Islet of Langerhans (tissue), 1 donor: ENCODE data around the gene CLOCK.

Experiments
- FAIRE-seq: peaks from one replicate; lab custom pipeline; 2011; peaks lifted over from hg19 to GRCh38; lab: Jason Lieb, UNC

Gene CLOCK

DNA sequence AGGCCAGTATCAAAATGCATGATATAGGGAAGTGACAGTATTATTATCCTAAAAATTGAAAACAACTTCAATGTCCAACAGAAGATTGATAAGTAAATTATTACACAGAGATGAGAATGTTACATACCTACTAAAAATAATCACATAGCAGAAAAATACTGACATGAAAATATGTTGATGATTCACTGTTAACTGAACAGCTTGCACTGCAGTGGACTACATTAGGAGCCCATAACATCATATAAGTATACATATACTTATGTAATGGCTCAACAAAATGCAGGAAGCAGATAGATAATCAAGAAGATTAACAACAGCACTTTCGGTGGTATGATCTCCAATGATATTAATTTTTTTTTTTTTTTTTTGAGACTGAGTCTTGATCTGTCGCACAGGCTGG is 7.1 kb downstream of the CLOCK start:
- FAIRE-seq: no peak

DNA sequence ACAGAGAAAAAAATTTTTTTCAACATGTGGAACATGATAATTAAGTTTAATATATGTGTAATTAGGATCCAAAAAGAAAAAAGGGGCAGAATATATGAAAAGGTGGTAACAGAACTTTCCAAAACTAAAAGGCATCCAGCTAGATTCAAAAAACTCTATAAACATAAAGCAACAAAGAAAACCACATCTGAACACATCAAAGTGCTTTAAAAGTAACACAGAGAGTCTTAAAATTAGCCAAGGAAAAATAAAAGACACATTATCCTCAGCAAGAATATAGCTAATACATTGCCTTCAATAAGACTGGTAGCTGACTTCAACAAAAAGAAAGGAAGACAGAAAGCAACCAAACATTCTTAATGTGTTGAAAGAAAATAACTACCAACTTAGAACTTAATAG is 8.2 kb downstream of the CLOCK start:
- no peak for FAIRE-seq

DNA sequence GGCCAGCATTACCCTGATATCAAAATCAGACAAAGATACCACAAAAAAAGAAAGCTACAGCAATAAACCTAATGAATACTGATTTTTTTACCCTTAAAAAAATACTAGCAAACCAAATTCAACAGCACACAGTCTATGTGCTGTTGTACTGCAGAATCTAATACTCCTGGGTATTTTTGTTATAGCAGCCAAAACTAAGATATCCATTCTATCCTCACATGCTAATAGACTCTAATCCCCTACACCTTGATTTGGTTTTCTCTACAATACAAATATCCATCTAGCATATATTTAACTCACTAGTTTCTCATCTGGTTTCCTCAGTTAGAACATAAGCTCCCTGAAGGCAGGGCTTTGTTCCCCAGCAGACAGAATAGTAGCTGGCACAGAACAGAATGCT is 12.4 kb downstream of the CLOCK start:
- FAIRE-seq: no peak

DNA sequence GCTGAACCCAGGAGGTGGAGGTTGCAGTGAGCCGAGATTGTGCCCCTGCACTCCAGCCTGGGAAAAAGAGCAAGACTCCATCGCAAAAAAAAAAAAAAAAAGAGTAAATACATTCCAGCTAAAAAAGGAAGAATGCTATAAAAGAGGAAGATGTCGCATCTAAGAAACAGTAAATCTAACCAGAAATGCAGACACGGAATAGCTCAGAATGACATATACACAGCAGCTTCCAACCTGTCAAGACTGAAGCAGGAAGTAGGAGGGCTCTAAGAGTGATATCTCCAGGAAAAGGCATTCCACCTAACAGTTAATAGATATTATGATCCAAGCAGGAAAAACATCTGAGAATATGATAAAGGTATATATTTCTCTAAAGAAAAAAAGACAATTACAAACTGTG is 16.0 kb downstream of the CLOCK start:
- no peak for FAIRE-seq

DNA sequence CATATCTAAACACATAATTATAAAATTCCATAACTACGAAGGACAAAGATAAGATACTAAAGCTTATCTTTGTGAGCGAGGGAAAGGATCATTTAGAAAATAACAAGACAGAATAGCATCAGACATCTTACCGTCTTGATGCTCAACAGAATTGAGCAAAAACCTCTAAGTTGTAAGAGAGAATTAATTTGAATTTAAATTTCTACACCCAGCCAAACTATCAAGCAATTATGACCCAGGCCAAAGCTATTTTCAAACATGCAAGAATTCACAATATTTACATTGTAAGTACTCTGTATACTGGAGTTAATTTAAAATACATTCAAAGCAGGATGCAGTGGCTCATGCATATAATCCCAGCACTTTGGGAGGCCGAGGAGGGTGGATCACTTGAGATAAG is 16.5 kb downstream of the CLOCK start:
- no peak for FAIRE-seq

DNA sequence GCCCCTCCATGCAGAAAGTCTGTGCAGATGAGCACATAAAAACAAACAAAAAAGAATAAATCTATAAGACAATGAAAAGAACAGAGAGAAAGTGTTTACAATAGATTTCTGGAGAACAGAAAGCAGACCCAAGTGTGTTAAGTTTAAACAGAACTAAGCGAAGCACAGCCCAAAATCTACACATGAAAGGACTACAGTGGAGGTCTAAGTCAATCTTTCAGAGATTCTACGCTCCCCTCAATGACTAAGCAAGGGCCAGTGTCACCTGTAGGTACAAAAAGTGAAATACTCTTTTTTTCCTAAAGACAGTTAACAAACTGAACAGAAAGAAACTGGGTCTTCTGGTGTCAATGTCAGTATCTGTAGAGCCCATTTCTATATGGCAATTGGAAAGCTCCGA is 18.2 kb downstream of the CLOCK start:
- FAIRE-seq: no peak

DNA sequence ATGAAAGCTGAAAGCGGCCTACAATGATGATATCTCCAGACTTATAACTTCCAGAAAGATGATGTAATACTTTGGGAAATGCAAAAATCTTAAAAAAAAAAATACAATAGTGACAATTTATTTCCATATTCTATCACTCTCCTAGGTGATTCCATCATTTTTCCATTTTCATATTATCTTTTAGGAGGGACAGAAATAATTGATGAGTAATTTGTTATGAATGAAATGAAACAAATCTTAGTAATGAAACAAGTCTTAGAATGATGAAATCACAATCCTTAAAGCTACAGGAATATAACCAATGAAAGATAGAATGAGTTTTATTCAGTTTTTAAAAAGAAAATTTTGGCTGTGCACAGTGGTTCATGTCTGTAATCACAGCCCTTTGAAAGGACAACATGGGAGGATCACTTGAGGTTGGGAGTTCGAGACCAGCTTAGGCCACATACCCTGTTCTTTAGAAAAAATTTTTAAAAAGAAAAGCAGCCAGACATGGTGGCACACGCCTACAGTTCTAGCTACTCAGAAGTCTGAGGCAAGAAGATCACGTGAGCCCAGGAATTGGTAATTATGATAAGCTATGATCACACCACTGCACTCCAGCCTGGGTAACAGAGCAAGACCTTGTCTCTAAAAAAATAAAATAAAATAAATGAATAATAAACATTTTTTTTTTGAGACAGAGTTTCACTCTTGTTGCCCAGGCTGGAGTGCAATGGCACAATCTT is 21.7 kb downstream of the CLOCK start:
- peak; percentile 68 for FAIRE-seq

DNA sequence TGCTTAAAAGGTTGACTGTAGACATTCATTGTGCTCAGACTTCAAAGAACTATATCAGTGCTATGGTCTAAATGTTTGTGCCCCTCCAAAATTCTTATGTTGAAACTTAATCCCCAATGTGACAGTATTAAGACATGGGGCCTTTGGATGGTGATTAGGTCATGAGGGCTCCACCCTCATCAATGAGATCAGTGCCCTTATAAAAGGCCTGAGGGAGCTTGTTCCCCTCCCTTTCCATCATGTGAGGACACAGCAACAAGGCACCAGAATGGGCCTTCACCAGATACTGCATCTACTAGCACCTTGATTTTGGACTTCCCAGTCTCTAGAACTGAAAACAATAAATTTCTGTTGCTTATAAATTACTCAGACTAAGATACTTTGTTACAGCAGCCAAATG is 28.3 kb downstream of the CLOCK start:
- no peak for FAIRE-seq

DNA sequence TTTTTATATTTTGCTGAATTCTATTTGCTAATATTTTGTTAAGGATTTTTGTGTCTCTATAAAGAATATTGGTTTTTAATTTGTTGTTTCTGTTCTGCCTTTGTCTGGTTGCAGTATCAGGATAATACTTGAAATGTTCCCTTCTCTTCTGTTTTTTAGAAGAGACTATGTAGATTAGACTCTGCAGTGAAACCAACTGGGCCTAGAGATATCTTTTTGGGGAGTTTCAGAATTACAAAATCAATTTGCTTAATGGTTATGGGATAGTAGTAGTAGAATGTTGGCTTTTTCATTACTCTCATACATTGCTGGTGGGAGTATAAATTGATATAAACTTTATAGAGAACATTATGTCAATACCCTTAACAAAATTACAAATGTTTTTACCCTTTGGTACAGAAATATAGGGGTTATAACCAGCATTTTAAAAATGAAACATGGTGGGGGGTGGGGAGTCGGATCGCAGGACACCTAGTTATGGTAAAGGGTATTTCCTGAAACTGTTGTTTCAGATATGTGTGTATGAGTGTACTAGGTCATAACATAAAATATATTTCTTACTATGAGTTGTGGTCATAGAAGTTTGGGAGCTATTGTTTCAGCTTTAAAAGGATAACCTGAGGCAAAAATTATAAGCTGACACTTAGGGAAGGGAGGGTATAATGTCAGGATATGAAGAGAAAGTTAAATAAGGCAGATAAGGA is 29.0 kb downstream of the CLOCK start:
- FAIRE-seq: no peak

DNA sequence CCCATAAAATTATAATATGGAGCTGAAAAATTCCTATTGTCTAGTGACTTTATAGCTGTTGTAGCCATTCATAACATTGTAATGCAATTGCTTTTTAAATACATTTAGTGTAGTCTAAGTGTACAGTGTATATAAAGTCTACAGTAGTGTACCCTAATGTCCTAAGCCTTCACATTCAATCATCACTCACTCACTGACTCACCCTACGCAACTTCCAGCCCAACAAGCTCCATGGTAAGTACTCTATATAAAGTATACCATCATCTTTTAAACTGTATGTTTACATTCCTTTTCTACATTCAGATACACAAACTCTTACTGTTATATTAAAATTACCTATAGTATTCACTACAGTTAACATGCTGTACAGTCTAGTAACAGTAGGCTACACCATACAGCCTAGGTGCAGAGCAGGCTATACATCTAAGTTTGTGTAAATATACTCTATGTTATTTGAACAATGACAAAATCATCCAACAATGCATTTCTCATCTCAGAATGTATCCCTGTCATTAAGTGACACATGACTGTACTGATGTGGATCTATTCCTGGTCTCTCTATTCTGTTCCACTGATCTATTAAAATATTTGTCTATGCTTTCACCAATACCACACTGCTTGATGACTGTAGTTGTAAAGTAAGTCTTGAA is 33.7 kb downstream of the CLOCK start:
- FAIRE-seq: no peak

DNA sequence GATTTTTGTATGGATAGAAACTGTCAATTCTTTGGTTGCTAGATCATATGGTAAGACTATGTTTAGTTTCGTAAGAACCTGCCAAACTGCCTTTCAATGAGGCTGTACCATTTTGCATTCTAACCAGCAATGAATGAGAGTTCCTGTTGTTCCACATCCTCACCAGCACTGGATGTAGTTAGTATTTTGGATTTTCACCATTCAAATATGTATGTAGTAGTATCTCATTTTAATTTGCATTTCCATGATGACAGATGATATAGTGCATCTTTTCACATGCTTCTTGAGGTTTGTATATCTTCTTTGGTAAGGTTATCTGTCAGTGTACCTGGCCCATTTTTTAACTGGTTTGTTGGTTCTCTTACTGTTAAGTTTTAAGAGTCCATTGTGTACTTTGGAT is 34.6 kb downstream of the CLOCK start:
- FAIRE-seq: no peak

DNA sequence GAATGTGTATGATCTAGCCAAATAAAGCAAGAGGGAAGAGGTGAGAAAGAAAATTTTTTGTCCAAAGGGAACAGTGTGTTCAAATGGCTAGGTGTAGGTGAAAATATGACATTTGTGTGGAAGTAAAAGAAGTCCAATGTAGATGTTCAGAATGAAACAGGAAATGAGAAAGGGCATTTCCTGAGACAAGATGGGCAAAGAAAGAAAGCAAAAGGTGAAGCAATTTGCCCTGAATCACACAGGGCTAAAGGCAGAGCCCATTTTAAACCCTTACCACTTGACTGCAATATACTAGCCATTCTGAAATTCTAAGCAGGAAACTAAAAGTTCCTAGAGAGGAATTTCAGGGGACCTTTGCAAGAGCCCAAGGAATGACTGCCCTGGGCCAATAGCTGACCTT is 36.0 kb downstream of the CLOCK start:
- FAIRE-seq: no peak

DNA sequence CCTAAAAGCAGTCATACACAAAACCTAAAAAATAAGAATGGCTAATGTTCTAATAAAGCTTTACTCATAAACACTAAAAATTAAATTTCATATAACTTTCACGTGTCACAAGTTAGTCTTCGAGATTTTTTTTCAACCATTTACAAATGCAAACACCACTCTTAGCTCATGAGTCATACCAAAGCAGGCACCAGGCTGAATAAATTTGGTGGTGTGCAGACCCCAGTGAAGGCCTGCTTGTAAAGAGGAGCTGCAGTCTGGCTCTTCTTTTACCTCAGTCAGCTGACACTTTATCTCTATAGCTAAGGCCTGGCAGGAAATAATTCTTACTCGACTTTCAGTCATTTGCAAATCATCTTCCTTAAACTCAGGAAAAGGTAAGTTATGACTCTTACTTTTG is 37.4 kb downstream of the CLOCK start:
- FAIRE-seq: no peak

DNA sequence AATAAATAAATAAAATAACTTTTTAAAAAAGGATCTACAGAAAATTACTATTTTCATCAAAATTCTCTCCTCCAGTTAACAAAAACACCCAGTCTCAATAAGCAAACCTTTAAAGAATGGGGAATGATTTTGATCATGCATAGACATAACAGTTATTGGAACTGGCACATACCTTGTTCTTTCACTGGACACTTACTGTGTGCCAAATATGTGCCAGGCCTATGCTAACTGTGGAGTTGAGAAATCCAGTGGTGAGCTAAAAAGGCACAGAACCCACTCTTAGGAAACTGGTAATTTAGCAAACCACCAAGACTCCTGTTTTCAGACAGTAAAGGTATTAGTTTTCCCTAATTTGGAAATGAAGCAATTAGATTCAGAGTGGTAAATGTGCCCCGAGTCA is 39.1 kb downstream of the CLOCK start:
- no peak for FAIRE-seq

DNA sequence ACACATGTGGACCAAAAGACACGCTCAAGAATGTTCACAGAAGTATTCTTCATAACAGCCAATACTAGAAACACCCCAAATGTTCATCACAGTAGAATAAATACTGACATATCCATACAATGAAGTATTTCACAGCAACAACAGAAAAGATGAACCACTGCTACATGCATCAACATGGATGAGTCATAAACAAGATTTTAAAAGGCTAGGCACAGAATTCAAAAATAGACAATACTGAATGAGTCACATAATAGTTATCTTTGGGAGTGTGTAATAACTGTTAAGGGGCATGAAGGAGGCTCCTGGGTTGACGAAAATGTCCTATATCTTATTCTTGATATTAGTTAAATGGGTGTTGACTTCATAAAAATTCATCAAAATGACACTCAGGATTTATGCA is 43.5 kb downstream of the CLOCK start:
- no peak for FAIRE-seq

DNA sequence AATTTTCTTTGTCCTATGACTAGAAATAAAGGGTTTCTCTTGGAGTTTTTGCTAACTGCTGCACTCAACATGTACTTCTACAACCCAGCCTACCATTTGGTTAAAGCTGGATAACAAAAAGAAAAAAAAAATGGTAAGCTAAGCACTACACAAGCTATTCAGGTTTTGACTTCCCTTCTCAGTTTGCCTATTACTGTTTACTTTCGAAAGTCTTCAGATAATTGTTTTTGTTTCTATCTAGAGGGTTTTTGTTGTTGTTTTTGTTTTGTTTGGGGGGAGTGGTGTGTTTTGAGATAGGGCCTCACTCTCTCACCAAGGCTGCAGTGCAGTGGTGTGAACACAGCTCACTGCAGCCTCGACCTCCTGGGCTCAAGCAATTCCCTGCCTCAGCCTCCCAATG is 46.6 kb downstream of the CLOCK start:
- no peak for FAIRE-seq

DNA sequence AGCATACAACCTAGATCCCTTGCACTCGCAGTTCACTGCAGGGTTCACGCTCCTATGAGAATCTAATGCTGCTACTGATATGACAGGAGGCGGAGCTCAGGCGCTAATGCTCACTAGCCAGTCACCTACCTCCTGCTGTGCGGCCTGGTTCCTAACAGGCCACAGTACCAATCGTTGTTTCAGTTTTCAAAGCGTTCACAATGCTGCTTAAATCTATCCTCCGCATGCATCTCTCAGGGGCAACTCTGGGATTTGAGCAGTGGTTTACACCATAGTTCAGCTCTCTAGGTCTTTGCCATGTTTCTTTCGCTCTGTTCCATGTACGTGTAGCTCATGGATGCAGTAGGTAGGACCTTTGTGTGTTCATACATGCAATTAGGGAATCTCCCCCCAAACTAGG is 47.2 kb downstream of the CLOCK start:
- no peak for FAIRE-seq

DNA sequence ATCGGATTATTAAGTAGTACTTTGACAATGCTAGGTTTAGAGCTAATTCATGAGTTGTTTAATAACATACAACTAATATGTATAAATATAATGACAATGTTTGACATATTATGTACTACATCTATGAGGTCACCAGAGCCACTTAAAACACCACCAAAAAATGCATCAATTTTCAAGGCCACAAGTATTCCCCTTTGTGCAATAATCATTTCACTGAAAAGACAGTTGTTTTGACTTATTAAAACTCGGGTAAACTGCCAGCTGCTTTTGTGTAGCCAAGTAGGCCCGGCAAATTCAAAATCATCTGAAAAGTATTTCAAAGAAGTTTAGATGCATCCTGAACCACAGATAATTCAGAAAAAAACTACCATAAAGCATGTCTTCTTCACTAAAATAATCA is 48.7 kb downstream of the CLOCK start:
- FAIRE-seq: no peak

DNA sequence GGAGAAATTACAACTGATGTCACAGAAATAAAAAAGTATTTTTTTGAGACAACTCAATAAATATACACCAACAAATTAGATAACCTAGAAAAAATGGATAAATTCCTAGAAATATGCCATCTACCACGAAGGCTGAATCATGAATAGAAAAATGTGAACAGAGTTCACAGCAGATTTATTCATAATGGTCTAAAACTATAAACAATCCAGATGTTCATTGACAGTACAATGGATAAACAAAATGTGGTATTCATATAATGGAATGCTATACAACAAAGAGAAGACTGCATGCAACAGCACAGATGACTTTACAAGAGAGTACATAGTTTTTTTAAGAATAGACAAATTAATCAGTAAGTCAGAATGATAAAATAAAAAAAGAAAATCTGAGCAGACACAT is 55.2 kb downstream of the CLOCK start:
- FAIRE-seq: no peak

DNA sequence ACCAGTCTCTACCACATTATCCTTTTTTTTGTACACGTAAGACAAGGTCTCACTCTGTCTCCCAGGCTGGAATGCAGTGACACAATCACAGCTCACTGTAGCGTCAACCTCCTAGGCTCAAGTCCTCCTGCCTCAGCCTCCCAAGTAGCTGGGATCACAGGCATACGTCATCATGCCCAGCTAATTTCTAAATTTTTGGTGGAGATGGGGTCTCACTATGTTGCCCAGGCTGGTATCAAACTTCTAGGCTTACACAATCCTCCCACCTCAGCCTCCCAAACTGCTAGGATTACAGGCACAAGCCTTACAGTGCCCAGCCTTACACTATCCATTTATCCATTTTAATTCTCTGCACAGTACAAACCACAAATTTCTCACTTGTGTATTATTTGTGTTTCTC is 58.0 kb downstream of the CLOCK start:
- no peak for FAIRE-seq

DNA sequence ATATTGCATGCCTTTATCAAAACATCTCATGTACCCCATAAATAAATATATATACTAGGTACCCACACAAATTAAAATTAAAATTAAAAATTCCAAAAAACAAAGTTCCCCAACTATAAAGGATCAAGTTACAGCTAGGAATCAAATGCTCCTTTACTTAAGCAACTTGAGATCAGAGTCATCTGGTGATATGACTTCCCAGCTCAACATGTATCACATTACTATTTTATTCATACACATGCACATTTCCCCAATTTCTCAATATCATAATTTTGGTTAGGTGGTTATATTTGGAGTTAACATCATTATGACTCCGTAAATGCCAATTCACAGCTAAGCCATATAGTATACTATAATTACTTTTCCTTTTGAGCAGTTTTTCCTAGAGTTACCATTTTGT is 60.9 kb downstream of the CLOCK start:
- FAIRE-seq: no peak

DNA sequence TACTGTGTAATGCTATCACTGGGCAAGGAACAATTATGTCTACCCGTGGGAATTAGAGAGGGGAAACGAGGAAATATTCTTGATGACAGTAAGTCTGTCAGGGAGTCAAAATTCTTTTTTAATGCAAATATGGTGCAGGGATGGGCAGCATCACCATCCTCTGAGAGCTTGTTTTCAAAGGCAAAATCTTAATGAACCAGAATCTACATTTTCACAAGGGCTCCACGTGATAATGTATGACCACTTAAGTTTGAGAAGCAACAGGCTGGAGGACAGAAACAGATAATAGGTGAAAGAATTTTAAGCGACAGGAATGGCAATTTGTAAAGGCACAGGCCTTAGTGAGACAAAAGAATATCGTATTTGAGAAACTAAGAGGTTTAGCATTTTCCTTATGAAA is 63.4 kb downstream of the CLOCK start:
- no peak for FAIRE-seq

DNA sequence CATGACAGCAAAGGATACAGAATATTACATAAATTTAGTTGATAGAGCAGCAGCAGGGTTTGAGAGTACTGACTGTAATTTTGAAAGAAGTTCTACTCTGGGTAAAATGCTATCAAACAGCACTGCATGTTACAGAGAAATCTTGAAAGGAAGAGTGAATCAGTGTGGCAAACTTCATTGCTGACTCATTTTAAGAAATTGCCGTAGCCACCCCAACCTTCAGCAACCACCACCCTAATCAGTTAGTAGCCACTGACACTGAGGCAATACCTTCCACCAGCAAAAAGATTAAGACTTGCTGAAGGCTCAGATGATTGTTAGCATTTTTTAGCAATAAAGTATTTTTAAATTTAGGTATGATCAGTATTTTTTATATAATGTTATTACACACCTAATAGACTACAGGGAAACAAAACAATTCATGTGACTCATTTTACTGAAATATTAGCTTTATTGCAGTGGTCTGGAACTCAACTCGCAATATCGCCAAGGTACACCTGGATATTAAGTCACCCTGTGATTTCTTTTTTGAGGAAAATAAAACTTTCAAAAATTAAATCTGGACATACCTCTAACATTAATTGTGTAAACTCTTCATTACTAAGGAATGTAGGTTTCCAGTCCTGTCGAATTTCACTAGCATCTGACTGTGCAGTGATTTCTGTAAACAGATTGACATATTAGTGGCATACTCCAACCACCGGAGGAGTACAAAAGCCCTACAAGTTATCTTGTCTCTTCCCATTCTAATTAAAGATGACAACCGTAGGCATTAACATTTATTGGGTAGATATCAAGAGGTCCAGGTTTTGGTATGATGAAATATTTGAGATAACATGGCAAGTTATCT is 71.1 kb downstream of the CLOCK start:
- FAIRE-seq: no peak
